K562 (cell line): ENCODE results near the gene WASF2.
"Not testable (repeated sequence)": the region's sequence is repeated elsewhere in the genome, so short reads cannot be mapped to it uniquely, and the experiment has no call there.

Experiments used
- CTCF ChIP-seq, 3 experiments: IDR thresholded peaks in 2 of 3; conservative IDR thresholded peaks in 1 of 3; 2 replicates each; pipeline ENCODE4 v1.5.1; 2011 to 2012; ENCODE audit warnings: low read length in 3 of 3, mild to moderate bottlenecking in 3 of 3, control low read depth in 2 of 3, improper control_type of control experiment in 1 of 3, inconsistent platforms in 1 of 3, low read depth in 1 of 3, mixed read lengths in 1 of 3, moderate library complexity in 1 of 3; ENCODE audit not compliant: insufficient read depth in 2 of 3
- EP300 ChIP-seq: IDR thresholded peaks from 2 replicates; pipeline ENCODE4 v1.6.1; 2012; ENCODE audit warnings: low read length, improper control_type of control experiment
- FOXP1 ChIP-seq: sonication (generic); formaldehyde crosslinking; IDR thresholded peaks from 2 replicates; pipeline ENCODE4 v1.8.0; 2022; ENCODE audit warnings: mild to moderate bottlenecking, missing genetic modification reagents
- HMGXB4 ChIP-seq: sonication (generic); formaldehyde crosslinking; IDR thresholded peaks from 2 replicates; pipeline ENCODE4 v1.8.1; 2023; ENCODE audit warnings: mild to moderate bottlenecking, missing genetic modification reagents
- MLX ChIP-seq, 2 experiments: fragments of 450-650 bp in 1 of 2; sonication (generic) in 1 of 2; formaldehyde crosslinking; conservative IDR thresholded peaks; 2 replicates each; pipeline versions ENCODE4 v1.4.0 to v1.8.1; 2020 to 2022; ENCODE audit warnings: mild to moderate bottlenecking in 1 of 2, missing genetic modification reagents in 1 of 2
- NKRF ChIP-seq: fragments of 450-650 bp; IDR thresholded peaks from 2 replicates; pipeline ENCODE4 v1.6.1; 2016; ENCODE audit warnings: borderline replicate concordance
- POLR2A ChIP-seq: fragments of 450-650 bp; conservative IDR thresholded peaks from 2 replicates; pipeline ENCODE4 v1.6.1; 2016
- RAD21 ChIP-seq, 2 experiments: fragments of 250-450 bp in 1 of 2; fragments of 450-650 bp in 1 of 2; sonication (Bioruptor Pico) in 1 of 2; formaldehyde crosslinking in 1 of 2; IDR thresholded peaks in 1 of 2; conservative IDR thresholded peaks in 1 of 2; 2 replicates each; pipeline versions ENCODE4 v1.4.0 to v1.8.0; 2020 to 2022; ENCODE audit warnings: mild to moderate bottlenecking in 2 of 2, moderate library complexity in 1 of 2
- TF ChIP-seq, protein P1 (sequence below): fragments of 200-400 bp; formaldehyde crosslinking; IDR thresholded peaks from 2 replicates; pipeline ENCODE4 v1.6.1; 2017; ENCODE audit warnings: mild to moderate bottlenecking, low read depth, low read length, moderate library complexity
- TF ChIP-seq, protein P2 (sequence below): fragments of 150-350 bp; conservative IDR thresholded peaks from 2 replicates; pipeline ENCODE4 v1.6.1; 2014; ENCODE audit warnings: low read length
- TF ChIP-seq, protein P3 (sequence below): fragments of 450-650 bp; IDR thresholded peaks from 2 replicates; pipeline ENCODE4 v1.6.1; 2017; ENCODE audit warnings: mild to moderate bottlenecking, moderate library complexity

DNA sequence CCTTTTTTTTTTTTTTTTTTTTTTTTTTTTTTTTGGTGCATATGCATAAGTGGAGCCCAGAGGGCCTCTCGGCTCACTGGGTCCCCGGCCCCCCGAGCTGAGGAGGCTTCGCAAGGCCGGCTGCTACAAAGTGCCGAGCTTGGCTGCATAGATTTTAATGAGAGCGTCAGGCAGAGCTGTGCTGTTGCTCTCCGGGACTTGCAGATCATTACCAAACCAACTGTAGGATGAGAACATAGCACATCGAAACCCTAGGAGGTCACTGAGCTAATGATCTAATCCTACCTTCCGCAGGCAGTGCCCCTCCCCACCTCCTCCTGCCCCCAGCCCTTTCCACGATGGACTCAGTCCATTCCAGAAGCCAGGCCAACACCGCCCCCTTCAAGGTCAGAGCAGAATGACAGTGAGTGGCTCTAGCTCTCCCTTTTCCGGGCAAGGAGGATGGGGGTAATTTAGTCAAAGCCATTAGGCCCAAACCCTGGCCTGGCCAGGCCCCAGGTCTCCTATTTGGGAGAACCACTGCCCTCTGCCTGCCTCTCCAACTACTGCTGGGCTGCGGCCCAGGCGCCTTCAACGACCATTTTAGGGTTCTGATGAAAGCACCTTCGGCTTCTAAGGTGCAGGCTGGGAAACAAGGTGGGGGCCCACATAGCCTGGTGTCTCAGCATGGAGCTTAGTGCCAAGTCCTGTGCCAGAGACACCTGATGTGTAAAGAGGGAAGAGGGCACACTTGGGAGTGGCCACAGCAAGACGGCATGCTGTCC is 84.2 kb downstream of the WASF2 start:
- TF ChIP-seq NKRF; EP300; HMGXB4; RAD21 (CRISPR knock-in tag; conservative IDR thresholded peaks at IDR 0.05 in 1 of 2, IDR thresholded peaks at IDR 0.05 in 1 of 2); FOXP1 (CRISPR knock-in tag); MLX (CRISPR knock-in tag; conservative IDR thresholded peaks at IDR 0.05): not testable (repeated sequence)
- 0 out of 2 replicates have a peak, but pooled peaks have one; percentile 16 for TF ChIP-seq POLR2A
- TF ChIP-seq, protein P1, sequence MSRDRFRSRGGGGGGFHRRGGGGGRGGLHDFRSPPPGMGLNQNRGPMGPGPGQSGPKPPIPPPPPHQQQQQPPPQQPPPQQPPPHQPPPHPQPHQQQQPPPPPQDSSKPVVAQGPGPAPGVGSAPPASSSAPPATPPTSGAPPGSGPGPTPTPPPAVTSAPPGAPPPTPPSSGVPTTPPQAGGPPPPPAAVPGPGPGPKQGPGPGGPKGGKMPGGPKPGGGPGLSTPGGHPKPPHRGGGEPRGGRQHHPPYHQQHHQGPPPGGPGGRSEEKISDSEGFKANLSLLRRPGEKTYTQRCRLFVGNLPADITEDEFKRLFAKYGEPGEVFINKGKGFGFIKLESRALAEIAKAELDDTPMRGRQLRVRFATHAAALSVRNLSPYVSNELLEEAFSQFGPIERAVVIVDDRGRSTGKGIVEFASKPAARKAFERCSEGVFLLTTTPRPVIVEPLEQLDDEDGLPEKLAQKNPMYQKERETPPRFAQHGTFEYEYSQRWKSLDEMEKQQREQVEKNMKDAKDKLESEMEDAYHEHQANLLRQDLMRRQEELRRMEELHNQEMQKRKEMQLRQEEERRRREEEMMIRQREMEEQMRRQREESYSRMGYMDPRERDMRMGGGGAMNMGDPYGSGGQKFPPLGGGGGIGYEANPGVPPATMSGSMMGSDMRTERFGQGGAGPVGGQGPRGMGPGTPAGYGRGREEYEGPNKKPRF = not testable (repeated sequence)
- 0 out of 6 replicates have a peak, but pooled peaks of 1 of the 3 experiments have one; percentile 12 for TF ChIP-seq CTCF (IDR thresholded peaks at IDR 0.05 in 2 of 3, conservative IDR thresholded peaks at IDR 0.05 in 1 of 3; ENCODE audit: insufficient read depth in 2 of 3, low read depth in 1 of 3, low read length in 3 of 3)
- TF ChIP-seq, protein P2, sequence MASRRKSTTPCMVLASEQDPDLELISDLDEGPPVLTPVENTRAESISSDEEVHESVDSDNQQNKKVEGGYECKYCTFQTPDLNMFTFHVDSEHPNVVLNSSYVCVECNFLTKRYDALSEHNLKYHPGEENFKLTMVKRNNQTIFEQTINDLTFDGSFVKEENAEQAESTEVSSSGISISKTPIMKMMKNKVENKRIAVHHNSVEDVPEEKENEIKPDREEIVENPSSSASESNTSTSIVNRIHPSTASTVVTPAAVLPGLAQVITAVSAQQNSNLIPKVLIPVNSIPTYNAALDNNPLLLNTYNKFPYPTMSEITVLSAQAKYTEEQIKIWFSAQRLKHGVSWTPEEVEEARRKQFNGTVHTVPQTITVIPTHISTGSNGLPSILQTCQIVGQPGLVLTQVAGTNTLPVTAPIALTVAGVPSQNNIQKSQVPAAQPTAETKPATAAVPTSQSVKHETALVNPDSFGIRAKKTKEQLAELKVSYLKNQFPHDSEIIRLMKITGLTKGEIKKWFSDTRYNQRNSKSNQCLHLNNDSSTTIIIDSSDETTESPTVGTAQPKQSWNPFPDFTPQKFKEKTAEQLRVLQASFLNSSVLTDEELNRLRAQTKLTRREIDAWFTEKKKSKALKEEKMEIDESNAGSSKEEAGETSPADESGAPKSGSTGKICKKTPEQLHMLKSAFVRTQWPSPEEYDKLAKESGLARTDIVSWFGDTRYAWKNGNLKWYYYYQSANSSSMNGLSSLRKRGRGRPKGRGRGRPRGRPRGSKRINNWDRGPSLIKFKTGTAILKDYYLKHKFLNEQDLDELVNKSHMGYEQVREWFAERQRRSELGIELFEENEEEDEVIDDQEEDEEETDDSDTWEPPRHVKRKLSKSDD = not testable (repeated sequence)
- TF ChIP-seq, protein P3, sequence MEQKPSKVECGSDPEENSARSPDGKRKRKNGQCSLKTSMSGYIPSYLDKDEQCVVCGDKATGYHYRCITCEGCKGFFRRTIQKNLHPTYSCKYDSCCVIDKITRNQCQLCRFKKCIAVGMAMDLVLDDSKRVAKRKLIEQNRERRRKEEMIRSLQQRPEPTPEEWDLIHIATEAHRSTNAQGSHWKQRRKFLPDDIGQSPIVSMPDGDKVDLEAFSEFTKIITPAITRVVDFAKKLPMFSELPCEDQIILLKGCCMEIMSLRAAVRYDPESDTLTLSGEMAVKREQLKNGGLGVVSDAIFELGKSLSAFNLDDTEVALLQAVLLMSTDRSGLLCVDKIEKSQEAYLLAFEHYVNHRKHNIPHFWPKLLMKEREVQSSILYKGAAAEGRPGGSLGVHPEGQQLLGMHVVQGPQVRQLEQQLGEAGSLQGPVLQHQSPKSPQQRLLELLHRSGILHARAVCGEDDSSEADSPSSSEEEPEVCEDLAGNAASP = not testable (repeated sequence)
